Ishikawa (cell line): ENCODE data around the gene DHRS7B.

Experiments used
- CEBPB ChIP-seq: IDR thresholded peaks from 2 replicates; pipeline ENCODE4 v1.6.1; 2012
- CREB1 ChIP-seq: IDR thresholded peaks from 2 replicates; pipeline ENCODE4 v1.6.1; 2012; ENCODE audit warnings: low read depth
- EGR1 ChIP-seq: IDR thresholded peaks from 2 replicates; pipeline ENCODE4 v1.6.1; 2012
- EP300 ChIP-seq: IDR thresholded peaks from 2 replicates; pipeline ENCODE4 v1.6.1; 2012; ENCODE audit warnings: borderline replicate concordance
- FOXM1 ChIP-seq: IDR thresholded peaks from 2 replicates; pipeline ENCODE4 v1.6.1; 2012; ENCODE audit warnings: low read depth, borderline replicate concordance
- MAX ChIP-seq: IDR thresholded peaks from 2 replicates; pipeline ENCODE4 v1.6.1; 2012
- NFIC ChIP-seq: IDR thresholded peaks from 2 replicates; pipeline ENCODE4 v1.6.1; 2012
- RAD21 ChIP-seq: IDR thresholded peaks from 2 replicates; pipeline ENCODE4 v1.6.1; 2012; ENCODE audit warnings: low read depth
- TAF1 ChIP-seq: IDR thresholded peaks from 2 replicates; pipeline ENCODE4 v1.6.1; 2012; ENCODE audit warnings: low read depth, mild to moderate bottlenecking
- TCF12 ChIP-seq: IDR thresholded peaks from 2 replicates; pipeline ENCODE4 v1.6.1; 2012; ENCODE audit warnings: low read depth
- TEAD4 ChIP-seq: IDR thresholded peaks from 2 replicates; pipeline ENCODE4 v1.6.1; 2012
- YY1 ChIP-seq: IDR thresholded peaks from 2 replicates; pipeline ENCODE4 v1.6.1; 2012; ENCODE audit warnings: low read depth
- ZBTB7A ChIP-seq: IDR thresholded peaks from 2 replicates; pipeline ENCODE4 v1.6.1; 2012; ENCODE audit warnings: low read depth
- TF ChIP-seq, protein P1 (sequence below): IDR thresholded peaks from 2 replicates; pipeline ENCODE4 v1.6.1; 2012; ENCODE audit warnings: low read depth, mild to moderate bottlenecking

DNA sequence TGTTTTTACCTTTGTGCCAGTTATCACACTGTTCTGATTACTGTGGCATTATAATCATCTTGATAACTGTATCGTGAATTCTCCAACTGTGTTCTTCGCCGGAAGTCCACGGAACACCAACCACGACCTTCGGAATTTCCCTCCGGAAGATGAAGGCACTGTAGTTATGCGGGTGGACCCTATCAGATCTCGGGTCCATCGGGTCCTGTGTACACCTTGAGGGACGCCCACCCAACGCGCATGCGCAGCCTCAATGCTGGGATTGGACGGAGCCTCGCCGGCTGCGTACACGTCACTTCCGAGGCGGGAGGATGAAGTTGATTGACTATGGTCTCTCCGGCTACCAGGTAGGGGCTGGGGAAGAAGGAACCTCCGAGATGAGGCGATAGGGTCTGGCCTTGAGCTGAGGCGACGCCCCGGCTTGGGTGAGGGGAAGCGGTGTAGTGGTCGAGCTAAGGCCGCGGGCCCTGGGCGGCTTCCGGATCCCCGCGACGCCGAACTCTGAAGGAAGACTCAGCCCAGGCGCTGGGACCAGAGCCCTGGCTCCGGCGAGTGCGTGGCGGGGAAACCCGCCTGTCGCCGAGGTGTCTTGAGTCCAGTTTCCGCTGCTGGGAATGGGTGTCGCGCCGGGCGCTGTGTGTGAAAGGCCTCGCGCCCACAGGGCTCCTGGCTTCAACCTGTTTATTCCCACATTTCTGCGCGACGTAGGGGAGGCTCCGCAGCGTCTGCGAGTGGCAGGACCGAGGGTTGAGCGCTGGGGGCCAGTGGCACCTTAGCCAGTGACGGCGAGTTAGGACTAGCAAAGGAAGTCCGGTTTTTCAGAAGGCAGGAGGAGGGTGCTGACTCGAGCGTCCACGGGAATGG is at the start of gene DHRS7B:
- TF ChIP-seq CEBPB (no peak), MAX (peak; percentile 60), TCF12 (no peak), EP300 (no peak), CREB1 (peak; percentile 70), EGR1 (no peak), NFIC (no peak), TAF1 (peak; percentile 73), RAD21 (no peak), YY1 (peak; percentile 56; the same call in 1 of the 2 replicates), TEAD4 (peak; percentile 55), FOXM1 (no peak), ZBTB7A (no peak)
- TF ChIP-seq, protein P1, sequence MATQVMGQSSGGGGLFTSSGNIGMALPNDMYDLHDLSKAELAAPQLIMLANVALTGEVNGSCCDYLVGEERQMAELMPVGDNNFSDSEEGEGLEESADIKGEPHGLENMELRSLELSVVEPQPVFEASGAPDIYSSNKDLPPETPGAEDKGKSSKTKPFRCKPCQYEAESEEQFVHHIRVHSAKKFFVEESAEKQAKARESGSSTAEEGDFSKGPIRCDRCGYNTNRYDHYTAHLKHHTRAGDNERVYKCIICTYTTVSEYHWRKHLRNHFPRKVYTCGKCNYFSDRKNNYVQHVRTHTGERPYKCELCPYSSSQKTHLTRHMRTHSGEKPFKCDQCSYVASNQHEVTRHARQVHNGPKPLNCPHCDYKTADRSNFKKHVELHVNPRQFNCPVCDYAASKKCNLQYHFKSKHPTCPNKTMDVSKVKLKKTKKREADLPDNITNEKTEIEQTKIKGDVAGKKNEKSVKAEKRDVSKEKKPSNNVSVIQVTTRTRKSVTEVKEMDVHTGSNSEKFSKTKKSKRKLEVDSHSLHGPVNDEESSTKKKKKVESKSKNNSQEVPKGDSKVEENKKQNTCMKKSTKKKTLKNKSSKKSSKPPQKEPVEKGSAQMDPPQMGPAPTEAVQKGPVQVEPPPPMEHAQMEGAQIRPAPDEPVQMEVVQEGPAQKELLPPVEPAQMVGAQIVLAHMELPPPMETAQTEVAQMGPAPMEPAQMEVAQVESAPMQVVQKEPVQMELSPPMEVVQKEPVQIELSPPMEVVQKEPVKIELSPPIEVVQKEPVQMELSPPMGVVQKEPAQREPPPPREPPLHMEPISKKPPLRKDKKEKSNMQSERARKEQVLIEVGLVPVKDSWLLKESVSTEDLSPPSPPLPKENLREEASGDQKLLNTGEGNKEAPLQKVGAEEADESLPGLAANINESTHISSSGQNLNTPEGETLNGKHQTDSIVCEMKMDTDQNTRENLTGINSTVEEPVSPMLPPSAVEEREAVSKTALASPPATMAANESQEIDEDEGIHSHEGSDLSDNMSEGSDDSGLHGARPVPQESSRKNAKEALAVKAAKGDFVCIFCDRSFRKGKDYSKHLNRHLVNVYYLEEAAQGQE: no peak
